H1 (cell line): ENCODE measurements around the gene WEE1. TPM values are rescaled to one million over a fixed set of nuclear protein-coding genes. Genes with fewer than 3 reads are reported as not detected.

Experiments used
- ASH2L ChIP-seq: fragments of 200-600, 300-600 bp; sonication (generic); IDR thresholded peaks from one replicate; pipeline ENCODE4 v1.7.1; 2017; ENCODE audit warnings: low read length
- ATF2 ChIP-seq: IDR thresholded peaks from 2 replicates; pipeline ENCODE4 v1.6.1; 2012; ENCODE audit warnings: low read length, inconsistent platforms
- polyA plus RNA-seq, 7 experiments: library from polyadenylated mRNA; depleted of rRNA in 3 of 7; stranded (reverse) in 5 of 7; unstranded in 2 of 7; fragments of >200 nt in 5 of 7; fragments of 200-250 nt in 2 of 7; gene quantifications; 1 replicate in 5 of 7; 2 replicates in 1 of 7; 4 replicates in 1 of 7; pipeline versions ENCODE4 v1.2.1 to v1.2.3, GENCODE V29; 2011 to 2013; ENCODE audit warnings: missing spikeins in 2 of 7, mixed read lengths in 2 of 7
- total RNA-seq: library from RNA; stranded (reverse); fragmentation: NEBNext Ultra II Directional; extraction: Animal tissue kit (Norgen Biotek cat#: 25700); gene quantifications from 2 replicates; pipeline ENCODE4 v1.2.1, GENCODE V29; 2021

Gene WEE1
- total and polyA plus RNA-seq, 2 of the 8 experiments (the other 6 are each of a cell fraction or from before 2014, with no cell fraction given) = 40.8 to 120 TPM

DNA sequence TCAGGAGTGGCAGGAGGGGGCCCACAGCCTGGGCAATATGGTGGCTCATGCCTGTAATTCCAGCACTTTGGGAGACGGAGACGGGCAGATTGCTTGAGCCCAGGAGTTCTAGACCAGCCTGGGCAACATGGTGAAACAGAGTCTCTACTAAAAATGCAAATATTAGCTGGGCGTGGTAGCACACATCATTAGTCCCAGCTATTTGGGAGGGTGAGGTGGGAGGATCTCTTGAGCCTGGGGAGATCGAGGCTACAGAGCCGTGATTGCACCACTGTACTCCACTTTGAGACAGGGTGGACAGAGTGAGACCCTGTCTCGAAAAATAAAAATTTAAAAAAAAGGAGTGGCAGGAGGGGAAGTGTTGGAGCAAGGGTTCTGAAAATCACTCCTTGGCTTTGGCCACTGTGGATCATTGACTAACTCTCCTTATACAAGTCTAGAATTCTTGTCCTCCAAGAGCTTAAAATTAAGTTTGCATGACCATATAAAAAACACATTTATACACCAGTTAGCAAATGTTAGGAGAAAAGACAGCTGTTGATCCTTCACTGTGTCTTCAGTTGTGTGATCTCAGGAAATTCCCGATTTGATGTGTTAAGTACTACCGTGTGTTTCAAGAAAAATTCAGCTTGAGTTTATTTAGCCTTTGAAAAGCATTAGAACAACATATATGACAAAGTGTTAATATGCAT lies 2.3 kb upstream of the WEE1 start (continued):
- TF ChIP-seq ATF2 (no peak), ASH2L (no peak)
